ENCODE results near the gene BPIFB1. TPM values are rescaled to one million over a fixed set of nuclear protein-coding genes. Genes with fewer than 3 reads are reported as not detected.

BPIFB1 gene
- total and polyA plus RNA-seq, 2 of the 13 experiments (the other 11 are each of a cell fraction or from before 2014, with no cell fraction given): 0.82 to 4.4 TPM

DNA sequence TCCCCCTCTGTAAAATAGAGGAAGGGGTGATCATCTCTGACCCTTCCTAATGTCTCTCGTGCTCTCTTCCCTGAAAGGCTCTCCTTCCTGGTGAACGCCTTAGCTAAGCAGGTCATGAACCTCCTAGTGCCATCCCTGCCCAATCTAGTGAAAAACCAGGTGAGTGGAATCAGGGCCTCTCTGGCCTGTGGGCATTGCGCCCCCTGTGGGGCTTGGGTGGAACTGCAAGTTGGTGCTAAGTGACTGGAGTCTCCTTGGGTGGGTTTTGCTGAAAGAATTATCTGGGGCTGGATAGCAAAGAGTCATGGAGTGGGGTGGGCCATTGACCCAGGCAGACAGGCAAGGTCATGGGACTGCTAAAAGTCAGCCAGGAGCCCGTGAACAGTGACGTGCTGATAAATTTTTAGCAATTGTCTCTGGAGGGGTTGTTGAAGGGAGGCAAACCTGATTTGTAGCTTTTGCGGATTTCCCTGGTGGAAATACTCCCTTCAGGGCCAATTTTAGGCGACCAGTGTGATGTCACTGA is 8.9 kb downstream of the BPIFB1 start (continued):
- TF ChIP-seq REST (IDR thresholded peaks at IDR 0.05; ENCODE audit: borderline replicate concordance in 1 of 2, low read depth in 1 of 2, low read length in 2 of 2) (no peak), AHR (CRISPR knock-in tag; IDR thresholded peaks at IDR 0.05) (peak; percentile 84; the same call in 1 of the 2 replicates), NKX3-1 (CRISPR knock-in tag; IDR thresholded peaks at IDR 0.05) (no peak), FOSL2 (CRISPR knock-in tag; IDR thresholded peaks at IDR 0.05) (peak; percentile 41; the same call in 1 of the 2 replicates), ZNF749 (CRISPR knock-in tag; IDR thresholded peaks at IDR 0.05; ENCODE audit: borderline replicate concordance) (no peak), SIX4 (CRISPR knock-in tag; IDR thresholded peaks at IDR 0.05) (no peak), MLXIP (CRISPR knock-in tag; IDR thresholded peaks at IDR 0.05; ENCODE audit: borderline replicate concordance) (no peak), ZNF768 (CRISPR knock-in tag; IDR thresholded peaks at IDR 0.05) (no peak), RARA (CRISPR knock-in tag; IDR thresholded peaks at IDR 0.05) (peak; percentile 38; the same call in 1 of the 2 replicates)
- TF ChIP-seq, protein P1, sequence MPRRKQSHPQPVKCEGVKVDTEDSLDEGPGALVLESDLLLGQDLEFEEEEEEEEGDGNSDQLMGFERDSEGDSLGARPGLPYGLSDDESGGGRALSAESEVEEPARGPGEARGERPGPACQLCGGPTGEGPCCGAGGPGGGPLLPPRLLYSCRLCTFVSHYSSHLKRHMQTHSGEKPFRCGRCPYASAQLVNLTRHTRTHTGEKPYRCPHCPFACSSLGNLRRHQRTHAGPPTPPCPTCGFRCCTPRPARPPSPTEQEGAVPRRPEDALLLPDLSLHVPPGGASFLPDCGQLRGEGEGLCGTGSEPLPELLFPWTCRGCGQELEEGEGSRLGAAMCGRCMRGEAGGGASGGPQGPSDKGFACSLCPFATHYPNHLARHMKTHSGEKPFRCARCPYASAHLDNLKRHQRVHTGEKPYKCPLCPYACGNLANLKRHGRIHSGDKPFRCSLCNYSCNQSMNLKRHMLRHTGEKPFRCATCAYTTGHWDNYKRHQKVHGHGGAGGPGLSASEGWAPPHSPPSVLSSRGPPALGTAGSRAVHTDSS (CRISPR knock-in tag; conservative IDR thresholded peaks at IDR 0.05): no peak
- TF ChIP-seq, protein P2, sequence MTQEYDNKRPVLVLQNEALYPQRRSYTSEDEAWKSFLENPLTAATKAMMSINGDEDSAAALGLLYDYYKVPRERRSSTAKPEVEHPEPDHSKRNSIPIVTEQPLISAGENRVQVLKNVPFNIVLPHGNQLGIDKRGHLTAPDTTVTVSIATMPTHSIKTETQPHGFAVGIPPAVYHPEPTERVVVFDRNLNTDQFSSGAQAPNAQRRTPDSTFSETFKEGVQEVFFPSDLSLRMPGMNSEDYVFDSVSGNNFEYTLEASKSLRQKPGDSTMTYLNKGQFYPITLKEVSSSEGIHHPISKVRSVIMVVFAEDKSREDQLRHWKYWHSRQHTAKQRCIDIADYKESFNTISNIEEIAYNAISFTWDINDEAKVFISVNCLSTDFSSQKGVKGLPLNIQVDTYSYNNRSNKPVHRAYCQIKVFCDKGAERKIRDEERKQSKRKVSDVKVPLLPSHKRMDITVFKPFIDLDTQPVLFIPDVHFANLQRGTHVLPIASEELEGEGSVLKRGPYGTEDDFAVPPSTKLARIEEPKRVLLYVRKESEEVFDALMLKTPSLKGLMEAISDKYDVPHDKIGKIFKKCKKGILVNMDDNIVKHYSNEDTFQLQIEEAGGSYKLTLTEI (CRISPR knock-in tag; conservative IDR thresholded peaks at IDR 0.05): no peak
- TF ChIP-seq, protein P3, sequence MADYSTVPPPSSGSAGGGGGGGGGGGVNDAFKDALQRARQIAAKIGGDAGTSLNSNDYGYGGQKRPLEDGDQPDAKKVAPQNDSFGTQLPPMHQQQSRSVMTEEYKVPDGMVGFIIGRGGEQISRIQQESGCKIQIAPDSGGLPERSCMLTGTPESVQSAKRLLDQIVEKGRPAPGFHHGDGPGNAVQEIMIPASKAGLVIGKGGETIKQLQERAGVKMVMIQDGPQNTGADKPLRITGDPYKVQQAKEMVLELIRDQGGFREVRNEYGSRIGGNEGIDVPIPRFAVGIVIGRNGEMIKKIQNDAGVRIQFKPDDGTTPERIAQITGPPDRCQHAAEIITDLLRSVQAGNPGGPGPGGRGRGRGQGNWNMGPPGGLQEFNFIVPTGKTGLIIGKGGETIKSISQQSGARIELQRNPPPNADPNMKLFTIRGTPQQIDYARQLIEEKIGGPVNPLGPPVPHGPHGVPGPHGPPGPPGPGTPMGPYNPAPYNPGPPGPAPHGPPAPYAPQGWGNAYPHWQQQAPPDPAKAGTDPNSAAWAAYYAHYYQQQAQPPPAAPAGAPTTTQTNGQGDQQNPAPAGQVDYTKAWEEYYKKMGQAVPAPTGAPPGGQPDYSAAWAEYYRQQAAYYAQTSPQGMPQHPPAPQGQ (CRISPR knock-in tag; IDR thresholded peaks at IDR 0.05; ENCODE audit: borderline replicate concordance): no peak
- TF ChIP-seq, protein P4, sequence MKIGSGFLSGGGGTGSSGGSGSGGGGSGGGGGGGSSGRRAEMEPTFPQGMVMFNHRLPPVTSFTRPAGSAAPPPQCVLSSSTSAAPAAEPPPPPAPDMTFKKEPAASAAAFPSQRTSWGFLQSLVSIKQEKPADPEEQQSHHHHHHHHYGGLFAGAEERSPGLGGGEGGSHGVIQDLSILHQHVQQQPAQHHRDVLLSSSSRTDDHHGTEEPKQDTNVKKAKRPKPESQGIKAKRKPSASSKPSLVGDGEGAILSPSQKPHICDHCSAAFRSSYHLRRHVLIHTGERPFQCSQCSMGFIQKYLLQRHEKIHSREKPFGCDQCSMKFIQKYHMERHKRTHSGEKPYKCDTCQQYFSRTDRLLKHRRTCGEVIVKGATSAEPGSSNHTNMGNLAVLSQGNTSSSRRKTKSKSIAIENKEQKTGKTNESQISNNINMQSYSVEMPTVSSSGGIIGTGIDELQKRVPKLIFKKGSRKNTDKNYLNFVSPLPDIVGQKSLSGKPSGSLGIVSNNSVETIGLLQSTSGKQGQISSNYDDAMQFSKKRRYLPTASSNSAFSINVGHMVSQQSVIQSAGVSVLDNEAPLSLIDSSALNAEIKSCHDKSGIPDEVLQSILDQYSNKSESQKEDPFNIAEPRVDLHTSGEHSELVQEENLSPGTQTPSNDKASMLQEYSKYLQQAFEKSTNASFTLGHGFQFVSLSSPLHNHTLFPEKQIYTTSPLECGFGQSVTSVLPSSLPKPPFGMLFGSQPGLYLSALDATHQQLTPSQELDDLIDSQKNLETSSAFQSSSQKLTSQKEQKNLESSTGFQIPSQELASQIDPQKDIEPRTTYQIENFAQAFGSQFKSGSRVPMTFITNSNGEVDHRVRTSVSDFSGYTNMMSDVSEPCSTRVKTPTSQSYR (CRISPR knock-in tag; IDR thresholded peaks at IDR 0.05; ENCODE audit: borderline replicate concordance): no peak

Data from HepG2 (cell line).